ENCODE measurements around the gene MOXD1.

- TF ChIP-seq, protein P1, sequence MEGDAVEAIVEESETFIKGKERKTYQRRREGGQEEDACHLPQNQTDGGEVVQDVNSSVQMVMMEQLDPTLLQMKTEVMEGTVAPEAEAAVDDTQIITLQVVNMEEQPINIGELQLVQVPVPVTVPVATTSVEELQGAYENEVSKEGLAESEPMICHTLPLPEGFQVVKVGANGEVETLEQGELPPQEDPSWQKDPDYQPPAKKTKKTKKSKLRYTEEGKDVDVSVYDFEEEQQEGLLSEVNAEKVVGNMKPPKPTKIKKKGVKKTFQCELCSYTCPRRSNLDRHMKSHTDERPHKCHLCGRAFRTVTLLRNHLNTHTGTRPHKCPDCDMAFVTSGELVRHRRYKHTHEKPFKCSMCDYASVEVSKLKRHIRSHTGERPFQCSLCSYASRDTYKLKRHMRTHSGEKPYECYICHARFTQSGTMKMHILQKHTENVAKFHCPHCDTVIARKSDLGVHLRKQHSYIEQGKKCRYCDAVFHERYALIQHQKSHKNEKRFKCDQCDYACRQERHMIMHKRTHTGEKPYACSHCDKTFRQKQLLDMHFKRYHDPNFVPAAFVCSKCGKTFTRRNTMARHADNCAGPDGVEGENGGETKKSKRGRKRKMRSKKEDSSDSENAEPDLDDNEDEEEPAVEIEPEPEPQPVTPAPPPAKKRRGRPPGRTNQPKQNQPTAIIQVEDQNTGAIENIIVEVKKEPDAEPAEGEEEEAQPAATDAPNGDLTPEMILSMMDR (IDR thresholded peaks at IDR 0.05) = no peak
- no peak for TF ChIP-seq ZFX (IDR thresholded peaks at IDR 0.05; ENCODE audit: borderline replicate concordance)
Measured at GRCh38 chr6:132380358-132381029, 20.8 kb downstream of the MOXD1 start.
